Right atrium auricular region (tissue), 2 donors: ENCODE data around the gene DLX1. TPM values are rescaled to one million over a fixed set of nuclear protein-coding genes. Genes with fewer than 3 reads are reported as not detected.
"Not testable (repeated sequence)": the region's sequence is repeated elsewhere in the genome, so short reads cannot be mapped to it uniquely, and the experiment has no call there.

Experiments
- DNase-seq: peaks from one replicate; pipeline ENCODE4 v3.0.0-alpha.2; 2019; ENCODE audit warnings: low spot score
- H3K27ac ChIP-seq, 2 donors: fragments of 200-600 bp; sonication (generic); 1 replicate in 1 of 2; 2 replicates in 1 of 2; pipeline ENCODE4 v1.5.1; 2016 to 2019
- H3K27me3 ChIP-seq, 2 donors: fragments of 200-600 bp; sonication (generic); one replicate each; pipeline versions ENCODE4 v1.5.1 to v1.6.0; 2017 to 2019
- H3K36me3 ChIP-seq: fragments of 200-600 bp; sonication (generic); one replicate; pipeline ENCODE4 v1.5.1; 2016
- H3K4me1 ChIP-seq, 2 donors: fragments of 200-600 bp; sonication (generic); one replicate each; pipeline versions ENCODE4 v1.5.1 to v1.6.0; 2017 to 2019
- H3K4me3 ChIP-seq, 2 donors: fragments of 200-600 bp; sonication (generic); 1 replicate in 1 of 2; 2 replicates in 1 of 2; pipeline ENCODE4 v1.5.1; 2017 to 2019; ENCODE audit warnings: mild to moderate bottlenecking in 1 of 2, moderate library complexity in 1 of 2
- H3K9me3 ChIP-seq, 2 donors: fragments of 200-600 bp; sonication (generic); one replicate each; pipeline ENCODE4 v1.5.1; 2019
- total RNA-seq, 2 donors: library from RNA; depleted of rRNA; stranded (reverse); fragments of >200 nt; gene quantifications; one replicate each; pipeline ENCODE4 v1.1.0, GENCODE V29; 2016
- TF ChIP-seq, protein P1 (sequence below), 2 donors: fragments of 200-600 bp; sonication (generic); IDR thresholded peaks; one replicate each; pipeline ENCODE4 v1.5.1; 2019; ENCODE audit warnings: antibody characterized with exemption in 2 of 2

DLX1 gene
- total RNA-seq, 2 donors from 2014 or later: not detected

- Histone ChIP-seq H3K4me3 (no peak overlapping the region), H3K4me1 (no peaks in the 10 kb centered on the region), H3K36me3 (no peaks in the 10 kb centered on the region), H3K9me3 (no peaks in the 10 kb centered on the region), H3K27ac (no peak overlapping the region), H3K27me3 (no peaks in the 10 kb centered on the region)
- DNase-seq: no peak
- TF ChIP-seq, protein P1, sequence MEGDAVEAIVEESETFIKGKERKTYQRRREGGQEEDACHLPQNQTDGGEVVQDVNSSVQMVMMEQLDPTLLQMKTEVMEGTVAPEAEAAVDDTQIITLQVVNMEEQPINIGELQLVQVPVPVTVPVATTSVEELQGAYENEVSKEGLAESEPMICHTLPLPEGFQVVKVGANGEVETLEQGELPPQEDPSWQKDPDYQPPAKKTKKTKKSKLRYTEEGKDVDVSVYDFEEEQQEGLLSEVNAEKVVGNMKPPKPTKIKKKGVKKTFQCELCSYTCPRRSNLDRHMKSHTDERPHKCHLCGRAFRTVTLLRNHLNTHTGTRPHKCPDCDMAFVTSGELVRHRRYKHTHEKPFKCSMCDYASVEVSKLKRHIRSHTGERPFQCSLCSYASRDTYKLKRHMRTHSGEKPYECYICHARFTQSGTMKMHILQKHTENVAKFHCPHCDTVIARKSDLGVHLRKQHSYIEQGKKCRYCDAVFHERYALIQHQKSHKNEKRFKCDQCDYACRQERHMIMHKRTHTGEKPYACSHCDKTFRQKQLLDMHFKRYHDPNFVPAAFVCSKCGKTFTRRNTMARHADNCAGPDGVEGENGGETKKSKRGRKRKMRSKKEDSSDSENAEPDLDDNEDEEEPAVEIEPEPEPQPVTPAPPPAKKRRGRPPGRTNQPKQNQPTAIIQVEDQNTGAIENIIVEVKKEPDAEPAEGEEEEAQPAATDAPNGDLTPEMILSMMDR (IDR thresholded peaks at IDR 0.05): no peak
Measured at GRCh38 chr2:172137109-172137508, 51.8 kb downstream of the DLX1 start.

GRCh38 chr2:172137943-172138342 lies 52.6 kb downstream of the DLX1 start:
- Histone ChIP-seq H3K9me3 (no peaks in the 10 kb centered on the region), H3K4me3 (no peak overlapping the region), H3K4me1 (no peaks in the 10 kb centered on the region), H3K27ac (no peak overlapping the region), H3K27me3 (no peaks in the 10 kb centered on the region), H3K36me3 (no peaks in the 10 kb centered on the region)
- TF ChIP-seq, protein P1 (IDR thresholded peaks at IDR 0.05): no peak
- DNase-seq: no peak

DNA sequence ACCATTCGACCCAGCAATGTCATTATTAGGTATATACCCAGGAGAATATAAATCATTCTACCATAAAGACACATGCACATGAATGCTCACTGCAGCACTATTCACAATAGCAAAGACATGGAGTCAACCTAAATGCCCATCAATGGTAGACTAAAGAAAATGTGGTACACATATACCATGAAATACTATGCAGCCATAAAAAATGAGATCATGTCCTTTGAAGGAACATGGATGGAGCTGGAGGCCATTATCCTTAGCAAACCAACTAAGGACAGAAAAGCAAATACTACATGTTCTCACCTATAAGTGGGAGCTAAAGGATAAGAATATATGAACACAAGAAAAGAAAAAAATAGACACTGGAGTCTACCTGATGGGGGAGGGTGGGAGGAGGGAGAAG lies 53.4 kb downstream of the DLX1 start:
- not testable (repeated sequence) for H3K4me3 ChIP-seq, H3K36me3 ChIP-seq, H3K9me3 ChIP-seq, H3K27ac ChIP-seq, H3K4me1 ChIP-seq, DNase-seq, H3K27me3 ChIP-seq

Other genes with a start within 250 kb of the DLX1 start
- 100 to 1,000 TPM in 1 of 2 donors, 10 to 100 TPM in 1; 75.0 to 106 TPM for gene SLC25A12, start 191.3 kb upstream of the DLX1 start, total RNA-seq
- 10 to 100 TPM; 22.8 to 25.8 TPM for gene HAT1, start 163.0 kb upstream of the DLX1 start, total RNA-seq
- gene METAP1D, start 85.6 kb upstream of the DLX1 start, total RNA-seq: 1 to 10 TPM; 2.3 to 4.7 TPM
- not detected for gene DLX2, start 17.4 kb downstream of the DLX1 start, total RNA-seq